HepG2 (cell line): ENCODE results near the gene RSPH9. TPM values are rescaled to one million over a fixed set of nuclear protein-coding genes. Genes with fewer than 3 reads are reported as not detected.

Experiments
- AHR ChIP-seq: IDR thresholded peaks from 2 replicates; pipeline ENCODE4 v1.6.1; 2018; ENCODE audit warnings: missing genetic modification reagents, missing compliant biosample characterization
- ATF7 ChIP-seq, 2 experiments: fragments of 450-650 bp in 1 of 2; sonication (generic) in 1 of 2; formaldehyde crosslinking in 1 of 2; IDR thresholded peaks; 2 replicates each; pipeline versions ENCODE4 v1.4.0 to v1.6.1; 2016 to 2020; ENCODE audit warnings: antibody characterized with exemption in 1 of 2, mild to moderate bottlenecking in 1 of 2, missing genetic modification reagents in 1 of 2
- CCDC6 ChIP-seq: sonication (generic); formaldehyde crosslinking; IDR thresholded peaks from 2 replicates; pipeline ENCODE4 v1.8.1; 2022; ENCODE audit warnings: mild to moderate bottlenecking, missing genetic modification reagents, moderate library complexity
- DPF2 ChIP-seq: sonication (generic); formaldehyde crosslinking; IDR thresholded peaks from 2 replicates; pipeline ENCODE4 v1.4.0; 2020; ENCODE audit warnings: mild to moderate bottlenecking, low read depth, missing genetic modification reagents, borderline replicate concordance
- FOXP1 ChIP-seq, 2 experiments: fragments of 450-650 bp in 1 of 2; IDR thresholded peaks; 2 replicates each; pipeline ENCODE4 v1.6.1; 2017 to 2018; ENCODE audit warnings: antibody characterized with exemption in 1 of 2
- IRF2 ChIP-seq: IDR thresholded peaks from 2 replicates; pipeline ENCODE4 v1.6.1; 2018; ENCODE audit warnings: missing genetic modification reagents, missing compliant biosample characterization
- NFRKB ChIP-seq: fragments of 450-650 bp; IDR thresholded peaks from 2 replicates; pipeline ENCODE4 v1.6.1; 2017
- PITX1 ChIP-seq: sonication (generic); formaldehyde crosslinking; IDR thresholded peaks from 2 replicates; pipeline ENCODE4 v1.5.1; 2020; ENCODE audit warnings: mild to moderate bottlenecking, missing genetic modification reagents
- POGZ ChIP-seq: sonication (generic); formaldehyde crosslinking; IDR thresholded peaks from 2 replicates; pipeline ENCODE4 v1.4.0; 2020; ENCODE audit warnings: mild to moderate bottlenecking, missing genetic modification reagents
- POLR2A ChIP-seq, 2 experiments: IDR thresholded peaks; 2 replicates each; pipeline ENCODE4 v1.6.1; 2011; ENCODE audit warnings: low read depth in 2 of 2, low read length in 2 of 2, mild to moderate bottlenecking in 1 of 2, moderate library complexity in 1 of 2; ENCODE audit not compliant: insufficient read depth in 1 of 2
- SKIL ChIP-seq: sonication (generic); formaldehyde crosslinking; IDR thresholded peaks from 2 replicates; pipeline ENCODE4 v1.8.0; 2022; ENCODE audit warnings: missing genetic modification reagents, mild to moderate bottlenecking, moderate library complexity, borderline replicate concordance
- WIZ ChIP-seq: sonication (generic); formaldehyde crosslinking; IDR thresholded peaks from 2 replicates; pipeline ENCODE4 v1.5.1; 2020; ENCODE audit warnings: mild to moderate bottlenecking, missing genetic modification reagents
- ZBTB43 ChIP-seq: sonication (generic); formaldehyde crosslinking; conservative IDR thresholded peaks from 2 replicates; pipeline ENCODE4 v1.4.0; 2020; ENCODE audit warnings: missing genetic modification reagents
- ZNF205 ChIP-seq: IDR thresholded peaks from 2 replicates; pipeline ENCODE4 v1.6.1; 2018; ENCODE audit warnings: missing biosample characterization, missing genetic modification reagents
- ZNF282 ChIP-seq: fragments of 450-650 bp; IDR thresholded peaks from 2 replicates; pipeline ENCODE4 v1.6.1; 2018; ENCODE audit not compliant: partially characterized antibody
- ZNF30 ChIP-seq: sonication (generic); formaldehyde crosslinking; IDR thresholded peaks from 2 replicates; pipeline ENCODE4 v1.5.0; 2020; ENCODE audit warnings: mild to moderate bottlenecking, missing genetic modification reagents
- ZNF503 ChIP-seq: sonication (generic); formaldehyde crosslinking; IDR thresholded peaks from 2 replicates; pipeline ENCODE4 v1.4.0; 2020; ENCODE audit warnings: missing genetic modification reagents
- ZNF724P ChIP-seq: sonication (generic); formaldehyde crosslinking; IDR thresholded peaks from 2 replicates; pipeline ENCODE4 v1.8.0; 2022; ENCODE audit warnings: missing genetic modification reagents, borderline replicate concordance
- polyA plus RNA-seq, 8 experiments: library from polyadenylated mRNA; depleted of rRNA in 3 of 8; stranded (reverse) in 7 of 8; unstranded in 1 of 8; fragments of >200 nt; fragmentation: Illumina TruSeq in 4 of 8; extraction: Trizol in 4 of 8; gene quantifications; 2 replicates each; pipeline versions ENCODE4 v1.2.1 to v1.2.3, GENCODE V29; 2011 to 2016; ENCODE audit warnings: low read depth in 4 of 8, missing spikeins in 1 of 8, mixed read lengths in 1 of 8; ENCODE audit not compliant: insufficient read depth in 1 of 8
- total RNA-seq, 5 experiments: library from RNA; depleted of rRNA; stranded (reverse); fragments of >200 nt; fragmentation: Illumina TruSeq; extraction: Trizol; gene quantifications; 2 replicates each; pipeline ENCODE4 v1.2.3, GENCODE V29; 2016; ENCODE audit warnings: low read depth in 1 of 5

RSPH9 gene
- total and polyA plus RNA-seq, 2 of the 13 experiments (the other 11 are each of a cell fraction or from before 2014, with no cell fraction given) = 0.04 TPM; not detected in 1

GRCh38 chr6:43629505-43630300 is 15.1 kb upstream of the RSPH9 start (continued):
- TF ChIP-seq DPF2 (CRISPR knock-in tag) (0 out of 2 replicates have a peak, but pooled peaks have one; percentile 35), CCDC6 (CRISPR knock-in tag) (peak; percentile 71; the same call in 1 of the 2 replicates), ZNF503 (CRISPR knock-in tag) (peak; percentile 82), POGZ (CRISPR knock-in tag) (peak; percentile 75), ZNF205 (CRISPR knock-in tag) (0 out of 2 replicates have a peak, but pooled peaks have one; percentile 16), PITX1 (CRISPR knock-in tag) (peak; percentile 84), IRF2 (CRISPR knock-in tag) (peak; percentile 54), SKIL (no peak), ATF7 (IDR thresholded peaks at IDR 0.05) (no peak), ATF7 (CRISPR knock-in tag; IDR thresholded peaks at IDR 0.05) (peak; percentile 56; the same call in 1 of the 2 replicates), ZBTB43 (CRISPR knock-in tag) (peak; percentile 74), ZNF724P (CRISPR knock-in tag) (no peak), AHR (peak; percentile 46; the same call in 1 of the 2 replicates), ZNF30 (CRISPR knock-in tag) (0 out of 2 replicates have a peak, but pooled peaks have one; percentile 32), POLR2A (IDR thresholded peaks at IDR 0.05; ENCODE audit: insufficient read depth in 1 of 2, low read depth in 2 of 2, low read length in 2 of 2) (peak; percentile 86 to 93), WIZ (CRISPR knock-in tag) (peak; percentile 36; the same call in 1 of the 2 replicates), ZNF282 (no peak), FOXP1 (IDR thresholded peaks at IDR 0.05) (0 out of 2 replicates have a peak, but pooled peaks have one; percentile 31), FOXP1 (CRISPR knock-in tag; IDR thresholded peaks at IDR 0.05) (peak; percentile 68), NFRKB (no peak)
